Endometrial microvascular endothelial cells (primary cell): ENCODE results near the gene PDK4. TPM values are rescaled to one million over a fixed set of nuclear protein-coding genes. Genes with fewer than 3 reads are reported as not detected.
"Not testable (repeated sequence)": the region's sequence is repeated elsewhere in the genome, so short reads cannot be mapped to it uniquely, and the experiment has no call there.

Source experiments
- in situ Hi-C: cut with HindIII; loops from 2 replicates; pipeline ENCODE4 v1.10.0; 2017; ENCODE audit warnings: low sequenced_read_pairs, low pct_unique_long_range_greater_than_20kb; ENCODE audit errors: inconsistent ontology term
- total RNA-seq: library from RNA; depleted of rRNA; stranded (reverse); fragments of >200 nt; gene quantifications from one replicate; pipeline ENCODE4 v1.2.3, GENCODE V29; 2015; ENCODE audit errors: inconsistent ontology term

PDK4 gene
- total RNA-seq, 1 donor from 2014 or later: 4.9 TPM

GRCh38 chr7:95608359-95609173 lies 12.2 kb upstream of the PDK4 start:
- in situ Hi-C loops: no loop called here

GRCh38 chr7:95607561-95607960 lies 11.2 kb upstream of the PDK4 start:
- in situ Hi-C loops: no loop called here

GRCh38 chr7:95605275-95605674 lies 9.0 kb upstream of the PDK4 start:
- in situ Hi-C loops: no loop called here

- in situ Hi-C loops: not testable (repeated sequence)
Measured at GRCh38 chr7:95604811-95605210, 8.5 kb upstream of the PDK4 start.

- in situ Hi-C loops: not testable (repeated sequence)
Measured at GRCh38 chr7:95604397-95604796, 8.1 kb upstream of the PDK4 start.

GRCh38 chr7:95602421-95602820 lies 6.1 kb upstream of the PDK4 start:
- in situ Hi-C loops: no loop called here

- in situ Hi-C loops: no loop called here
Measured at GRCh38 chr7:95601316-95601715, 5.0 kb upstream of the PDK4 start.

- in situ Hi-C loops: no loop called here
Measured at GRCh38 chr7:95599069-95599468, 2.8 kb upstream of the PDK4 start.

- in situ Hi-C loops: no loop called here
Measured at GRCh38 chr7:95598511-95598910, 2.2 kb upstream of the PDK4 start.

- in situ Hi-C loops: no loop called here
Measured at GRCh38 chr7:95595746-95596197, 544 bp downstream of the PDK4 start.

- in situ Hi-C loops: no loop called here
Measured at GRCh38 chr7:95594185-95594584, 2.1 kb downstream of the PDK4 start.

GRCh38 chr7:95593343-95593742 lies 3.0 kb downstream of the PDK4 start:
- in situ Hi-C loops: no loop called here

GRCh38 chr7:95592570-95592969 lies 3.7 kb downstream of the PDK4 start:
- in situ Hi-C loops: no loop called here

GRCh38 chr7:95590387-95591248 lies 5.7 kb downstream of the PDK4 start:
- in situ Hi-C loops: no loop called here

GRCh38 chr7:95589766-95590165 lies 6.5 kb downstream of the PDK4 start:
- in situ Hi-C loops: no loop called here

GRCh38 chr7:95589031-95589430 lies 7.3 kb downstream of the PDK4 start:
- in situ Hi-C loops: no loop called here

GRCh38 chr7:95586951-95587301 lies 9.4 kb downstream of the PDK4 start:
- in situ Hi-C loops: no loop called here

- in situ Hi-C loops: no loop called here
Measured at GRCh38 chr7:95585426-95585789, 10.9 kb downstream of the PDK4 start.

GRCh38 chr7:95584769-95585425 lies 11.4 kb downstream of the PDK4 start:
- in situ Hi-C loops: no loop called here
